ENCODE results near the gene TAX1BP3. TPM values are rescaled to one million over a fixed set of nuclear protein-coding genes. Genes with fewer than 3 reads are reported as not detected.

TAX1BP3 gene
- total and polyA plus RNA-seq, 4 experiments from 2014 or later, result 12.7 to 32.3 (median 20.7) TPM

GRCh38 chr17:3681057-3681456, 12.7 kb upstream of the TAX1BP3 start:
- Histone ChIP-seq H3K4me3 (ENCODE audit: low read length in 2 of 2) (no peak overlapping the region), H3K9me3 (ENCODE audit: control insufficient read depth in 1 of 2, low read length in 2 of 2) (no peaks in the 10 kb centered on the region), H3K27me3 (ENCODE audit: insufficient read depth, low read length) (no peaks in the 10 kb centered on the region), H3K4me1 (ENCODE audit: insufficient read depth, low read length) (peaks cover 9% of the 10 kb centered on the region), H3K36me3 (ENCODE audit: insufficient read depth, low read length) (peaks cover 15% of the 10 kb centered on the region), H3K27ac (ENCODE audit: low read depth, low read length) (no peak overlapping the region)
- no peak overlapping the region for H3K27ac Mint-ChIP-seq
- CTCF ChIA-PET (ENCODE audit: partially characterized antibody), result interaction anchor here (3.3 kb wide), 1 partner anchor 146 kb away, joined by 36 read pairs; no protein-coding TSS in a partner anchor
- no peak overlapping the region for H3K4me3 Mint-ChIP-seq
- DNase-seq, result no peak
- intact Hi-C loops (cut with micrococcal nuclease), result loop anchor here (5.0 kb wide), 1 partner anchor 166 kb away; the partner anchor contains the start of gene NCBP3
- peaks cover 0 to 11% of the 10 kb centered on the region in 2 donors for H3K36me3 Mint-ChIP-seq
- no peaks in the 10 kb centered on the region for H3K9me3 Mint-ChIP-seq
- H3K4me1 Mint-ChIP-seq, result peaks cover 6 to 25% (median 7%) of the 10 kb centered on the region in 4 donors
- POLR2A ChIA-PET (ENCODE audit: partially characterized antibody), result interaction anchor here (1.6 kb wide), 1 partner anchor 30 kb away, joined by 4 read pairs; no protein-coding TSS in a partner anchor
- no peaks in the 10 kb centered on the region for H3K27me3 Mint-ChIP-seq

GRCh38 chr17:3679531-3680126, 11.3 kb upstream of the TAX1BP3 start:
- no peak overlapping the region for H3K27ac ChIP-seq (ENCODE audit: low read depth, low read length)
- H3K27ac Mint-ChIP-seq, result peak overlapping the region in 3 of 7 donors; percentile 36 to 50 (median 41)
- DNase-seq, result no peak

GRCh38 chr17:3678821-3679530, 10.6 kb upstream of the TAX1BP3 start:
- Mint-ChIP-seq H3K27me3 (no peaks in the 10 kb centered on the region), H3K36me3 (peaks cover 0 to 13% of the 10 kb centered on the region in 2 donors), H3K4me1 (peaks cover 6 to 25% (median 7%) of the 10 kb centered on the region in 4 donors), H3K4me3 (no peak overlapping the region), H3K9me3 (no peaks in the 10 kb centered on the region), H3K27ac (no peak overlapping the region)
- POLR2A ChIA-PET (ENCODE audit: partially characterized antibody), result interaction anchor here (1.6 kb wide), 1 partner anchor 32 kb away, joined by 4 read pairs; no protein-coding TSS in a partner anchor
- peaks cover 16% of the 10 kb centered on the region for H3K36me3 ChIP-seq (ENCODE audit: insufficient read depth, low read length)
- intact Hi-C loops (cut with micrococcal nuclease), result no loop called here
- H3K4me1 ChIP-seq (ENCODE audit: insufficient read depth, low read length), result peaks cover 9% of the 10 kb centered on the region
- H3K27ac ChIP-seq (ENCODE audit: low read depth, low read length), result no peak overlapping the region
- DNase-seq, result no peak
- H3K4me3 ChIP-seq (ENCODE audit: low read length in 2 of 2), result no peak overlapping the region
- no peaks in the 10 kb centered on the region for H3K27me3 ChIP-seq (ENCODE audit: insufficient read depth, low read length)
- H3K9me3 ChIP-seq (ENCODE audit: control insufficient read depth in 1 of 2, low read length in 2 of 2), result no peaks in the 10 kb centered on the region
- CTCF ChIA-PET (ENCODE audit: partially characterized antibody), result interaction anchor here (0.8 to 1.2 kb wide), 2 partner anchors 18 to 59 kb away, joined by 3 read pairs; no protein-coding TSS in a partner anchor

More at GRCh38 chr17:3679531-3680126, 11.3 kb upstream of the TAX1BP3 start:
- no peaks in the 10 kb centered on the region for H3K27me3 ChIP-seq (ENCODE audit: insufficient read depth, low read length)
- no peaks in the 10 kb centered on the region for H3K27me3 Mint-ChIP-seq
- intact Hi-C loops (cut with micrococcal nuclease), result loop anchor here (5.0 kb wide), 1 partner anchor 168 kb away; the partner anchor contains the start of gene NCBP3
- H3K4me3 ChIP-seq (ENCODE audit: low read length in 2 of 2), result no peak overlapping the region
- peaks cover 6 to 25% (median 7%) of the 10 kb centered on the region in 4 donors for H3K4me1 Mint-ChIP-seq
- H3K9me3 ChIP-seq (ENCODE audit: control insufficient read depth in 1 of 2, low read length in 2 of 2), result no peaks in the 10 kb centered on the region
- ChIA-PET POLR2A (ENCODE audit: partially characterized antibody) (interaction anchor here (1.6 kb wide), 1 partner anchor 31 kb away, joined by 4 read pairs; no protein-coding TSS in a partner anchor), CTCF (ENCODE audit: partially characterized antibody) (interaction anchor here (0.8 to 1.2 kb wide), 2 partner anchors 19 to 58 kb away, joined by 3 read pairs; no protein-coding TSS in a partner anchor)
- peaks cover 16% of the 10 kb centered on the region for H3K36me3 ChIP-seq (ENCODE audit: insufficient read depth, low read length)
- H3K4me1 ChIP-seq (ENCODE audit: insufficient read depth, low read length), result peaks cover 9% of the 10 kb centered on the region
- H3K36me3 Mint-ChIP-seq, result peaks cover 0 to 13% of the 10 kb centered on the region in 2 donors
- no peaks in the 10 kb centered on the region for H3K9me3 Mint-ChIP-seq
- no peak overlapping the region for H3K4me3 Mint-ChIP-seq

GRCh38 chr17:3678095-3678820, 9.9 kb upstream of the TAX1BP3 start:
- Mint-ChIP-seq H3K9me3 (no peaks in the 10 kb centered on the region), H3K27ac (peak overlapping the region in 1 of 7 donors; percentile 57), H3K36me3 (peaks cover 0 to 13% of the 10 kb centered on the region in 2 donors), H3K4me1 (peaks cover 5 to 23% (median 6%) of the 10 kb centered on the region in 4 donors), H3K27me3 (no peaks in the 10 kb centered on the region), H3K4me3 (no peak overlapping the region)
- POLR2A ChIA-PET (ENCODE audit: partially characterized antibody), result interaction anchor here (1.2 to 1.6 kb wide), 2 partner anchors 9 to 17 kb away, joined by 3 read pairs; partner anchors contain the start of genes EMC6 and P2RX5
- no peaks in the 10 kb centered on the region for H3K9me3 ChIP-seq (ENCODE audit: control insufficient read depth in 1 of 2, low read length in 2 of 2)
- H3K27ac ChIP-seq (ENCODE audit: low read depth, low read length), result no peak overlapping the region
- peaks cover 8% of the 10 kb centered on the region for H3K4me1 ChIP-seq (ENCODE audit: insufficient read depth, low read length)
- peaks cover 16% of the 10 kb centered on the region for H3K36me3 ChIP-seq (ENCODE audit: insufficient read depth, low read length)
- no peaks in the 10 kb centered on the region for H3K27me3 ChIP-seq (ENCODE audit: insufficient read depth, low read length)
- no peak overlapping the region for H3K4me3 ChIP-seq (ENCODE audit: low read length in 2 of 2)
- CTCF ChIA-PET (ENCODE audit: partially characterized antibody), result interaction anchor here (1.6 kb wide), 1 partner anchor 149 kb away, joined by 4 read pairs; no protein-coding TSS in a partner anchor
- DNase-seq, result no peak
- intact Hi-C loops (cut with micrococcal nuclease), result no loop called here

GRCh38 chr17:3675886-3676285, 7.5 kb upstream of the TAX1BP3 start:
- Mint-ChIP-seq H3K27me3 (no peaks in the 10 kb centered on the region), H3K27ac (no peak overlapping the region), H3K4me1 (peaks cover 0 to 11% (median 6%) of the 10 kb centered on the region in 4 donors), H3K36me3 (peaks cover 0 to 15% of the 10 kb centered on the region in 2 donors), H3K4me3 (no peak overlapping the region), H3K9me3 (no peaks in the 10 kb centered on the region)
- no peak overlapping the region for H3K27ac ChIP-seq (ENCODE audit: low read depth, low read length)
- no peaks in the 10 kb centered on the region for H3K27me3 ChIP-seq (ENCODE audit: insufficient read depth, low read length)
- intact Hi-C loops (cut with micrococcal nuclease), result no loop called here
- no peaks in the 10 kb centered on the region for H3K4me1 ChIP-seq (ENCODE audit: insufficient read depth, low read length)
- ChIA-PET POLR2A (ENCODE audit: partially characterized antibody) (no interaction called here), CTCF (ENCODE audit: partially characterized antibody) (no interaction called here)
- no peak for DNase-seq
- H3K36me3 ChIP-seq (ENCODE audit: insufficient read depth, low read length), result peaks cover 16% of the 10 kb centered on the region
- no peak overlapping the region for H3K4me3 ChIP-seq (ENCODE audit: low read length in 2 of 2)
- no peaks in the 10 kb centered on the region for H3K9me3 ChIP-seq (ENCODE audit: control insufficient read depth in 1 of 2, low read length in 2 of 2)

GRCh38 chr17:3672571-3672970, 4.2 kb upstream of the TAX1BP3 start:
- no peak overlapping the region for H3K27ac Mint-ChIP-seq
- no peak overlapping the region for H3K4me3 Mint-ChIP-seq
- H3K36me3 Mint-ChIP-seq, result peaks cover 0 to 13% of the 10 kb centered on the region in 2 donors

More at GRCh38 chr17:3672571-3672970, 4.2 kb upstream of the TAX1BP3 start:
- H3K27ac ChIP-seq (ENCODE audit: low read depth, low read length), result no peak overlapping the region
- ChIA-PET CTCF (ENCODE audit: partially characterized antibody) (no interaction called here), POLR2A (ENCODE audit: partially characterized antibody) (interaction anchor here (1.4 kb wide), 1 partner anchor 24 kb away, joined by 3 read pairs; the partner anchor contains the start of gene P2RX5)
- Mint-ChIP-seq H3K9me3 (no peaks in the 10 kb centered on the region), H3K4me1 (peaks cover 10 to 22% (median 13%) of the 10 kb centered on the region in 4 donors), H3K27me3 (no peaks in the 10 kb centered on the region)
- no peaks in the 10 kb centered on the region for H3K9me3 ChIP-seq (ENCODE audit: control insufficient read depth in 1 of 2, low read length in 2 of 2)
- H3K4me3 ChIP-seq (ENCODE audit: low read length in 2 of 2), result no peak overlapping the region
- intact Hi-C loops (cut with micrococcal nuclease), result no loop called here
- peaks cover 19% of the 10 kb centered on the region for H3K4me1 ChIP-seq (ENCODE audit: insufficient read depth, low read length)
- H3K27me3 ChIP-seq (ENCODE audit: insufficient read depth, low read length), result no peaks in the 10 kb centered on the region
- peaks cover 9% of the 10 kb centered on the region for H3K36me3 ChIP-seq (ENCODE audit: insufficient read depth, low read length)
- DNase-seq, result no peak

Data from CD4-positive, alpha-beta memory T cell (primary cell).